Esophagus muscularis mucosa (tissue), 4 donors: Measurements from ENCODE around the gene PSPC1. TPM values are rescaled to one million over a fixed set of nuclear protein-coding genes. Genes with fewer than 3 reads are reported as not detected.
"Not testable (repeated sequence)": the region's sequence is repeated elsewhere in the genome, so short reads cannot be mapped to it uniquely, and the experiment has no call there.

ENCODE experiments used
- DNase-seq: peaks from one replicate; pipeline ENCODE4 v3.0.0-alpha.2; 2017; ENCODE audit errors: extremely low spot score
- H3K27ac ChIP-seq, 4 donors: fragments of 200-600 bp; sonication (generic); replicated peaks in 1 of 4; 1 replicate in 3 of 4; 2 replicates in 1 of 4; pipeline ENCODE4 v1.5.1; 2016 to 2019; ENCODE audit warnings: mild to moderate bottlenecking in 1 of 4
- H3K27me3 ChIP-seq, 4 donors: fragments of 200-600 bp; sonication (generic); one replicate each; pipeline versions ENCODE4 v1.5.1 to v1.6.0; 2016 to 2019
- H3K36me3 ChIP-seq, 4 donors: fragments of 200-600 bp; sonication (generic); one replicate each; pipeline ENCODE4 v1.5.1; 2016 to 2019
- H3K4me1 ChIP-seq, 4 donors: fragments of 200-600 bp; sonication (generic); one replicate each; pipeline ENCODE4 v1.5.1; 2016 to 2019
- H3K4me3 ChIP-seq, 4 donors: fragments of 200-600 bp; sonication (generic); 1 replicate in 2 of 4; 2 replicates in 2 of 4; pipeline ENCODE4 v1.5.1; 2016 to 2019; ENCODE audit warnings: mild to moderate bottlenecking in 4 of 4, moderate library complexity in 1 of 4
- H3K9me3 ChIP-seq, 4 donors: fragments of 200-600 bp; sonication (generic); 1 replicate in 3 of 4; 2 replicates in 1 of 4; pipeline ENCODE4 v1.5.1; 2016 to 2019
- CTCF ChIP-seq, 3 experiments: fragments of 200-600 bp in 2 of 3; fragments of 450-650 bp in 1 of 3; sonication (generic) in 2 of 3; IDR thresholded peaks; one replicate each; pipeline ENCODE4 v1.5.1; 2017 to 2019; ENCODE audit warnings: antibody characterized with exemption in 3 of 3, mild to moderate bottlenecking in 2 of 3, moderate library complexity in 1 of 3
- EP300 ChIP-seq: sonication (generic); formaldehyde crosslinking; IDR thresholded peaks from one replicate; pipeline ENCODE4 v1.6.1; 2017; ENCODE audit warnings: antibody characterized with exemption
- POLR2A ChIP-seq: fragments of 450-650 bp; IDR thresholded peaks from one replicate; pipeline ENCODE4 v1.6.1; 2017; ENCODE audit warnings: antibody characterized with exemption, moderate library complexity, mild to moderate bottlenecking, low read depth
- POLR2AphosphoS5 ChIP-seq, 2 donors: sonication (generic); formaldehyde crosslinking; IDR thresholded peaks; one replicate each; pipeline ENCODE4 v1.6.1; 2017; ENCODE audit warnings: antibody characterized with exemption in 2 of 2
- WGBS: methylation state at CpG from one replicate; pipeline ENCODE4 v1.1.5; 2018; 5-methylcytosine and 5-hydroxymethylcytosine counted together
- intact Hi-C: fragments of 100-400 bp; cut with DNase I; formaldehyde crosslinking; loops from one replicate; pipeline ENCODE4 v1.15.1; 2023
- total RNA-seq, 4 donors: library from RNA; depleted of rRNA; stranded (reverse); fragments of >200 nt; gene quantifications; one replicate each; pipeline versions ENCODE4 v1.1.0 to v1.2.1, GENCODE V29; 2016

PSPC1 gene
- total RNA-seq, 4 donors from 2014 or later = 35.0 to 53.8 (median 48.4) TPM

- peaks cover 0 to 4% (median 0%) of the 10 kb centered on the region in 4 donors for H3K4me1 ChIP-seq
- WGBS = 86% methylated on average over 1 of the region's 1 CpG
- H3K27ac ChIP-seq = no peak overlapping the region
- no peaks in the 10 kb centered on the region for H3K9me3 ChIP-seq
- peaks cover 0 to 10% (median 7%) of the 10 kb centered on the region in 4 donors for H3K36me3 ChIP-seq
- H3K4me3 ChIP-seq = no peak overlapping the region
- TF ChIP-seq CTCF (IDR thresholded peaks at IDR 0.05) (no peak), EP300 (no peak), POLR2AphosphoS5 (IDR thresholded peaks at IDR 0.05) (no peak), POLR2A (no peak)
- H3K27me3 ChIP-seq = no peaks in the 10 kb centered on the region
- intact Hi-C loops = no loop called here
- no peak for DNase-seq
Observed at GRCh38 chr13:19695428-19695827, 87.3 kb downstream of the PSPC1 start.

- WGBS = 95% methylated on average over 8 of the region's 8 CpGs
- H3K36me3 ChIP-seq = peaks cover 0 to 10% (median 7%) of the 10 kb centered on the region in 4 donors
- intact Hi-C loops, H3K4me1 ChIP-seq, H3K9me3 ChIP-seq, DNase-seq, H3K27ac ChIP-seq, H3K4me3 ChIP-seq, H3K27me3 ChIP-seq: not testable (repeated sequence)
Observed at GRCh38 chr13:19691447-19691846, 91.3 kb downstream of the PSPC1 start.

DNA sequence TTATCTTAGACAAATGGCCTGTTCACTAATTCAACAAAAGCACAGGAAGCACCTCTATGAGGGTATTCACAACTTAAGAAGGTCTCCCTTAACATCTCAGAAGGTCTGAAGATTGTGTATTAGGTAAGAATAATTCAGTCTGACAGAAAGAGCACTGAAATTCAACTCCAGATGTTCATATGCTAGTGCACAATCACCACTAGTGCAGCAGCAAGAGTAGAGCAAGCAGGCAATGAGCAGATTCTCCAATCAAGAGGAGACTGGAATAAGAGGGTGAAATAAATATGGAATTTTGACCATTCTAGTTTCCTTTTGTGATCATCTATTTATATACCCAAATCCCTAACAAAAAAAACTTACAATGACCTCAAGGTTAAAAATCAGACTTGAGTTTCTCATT, 97.3 kb downstream of the PSPC1 start:
- Histone ChIP-seq H3K4me1 (peaks cover 0 to 4% (median 2%) of the 10 kb centered on the region in 4 donors), H3K9me3 (no peaks in the 10 kb centered on the region), H3K4me3 (no peak overlapping the region), H3K27ac (no peak overlapping the region), H3K36me3 (no peaks in the 10 kb centered on the region), H3K27me3 (no peaks in the 10 kb centered on the region)
- intact Hi-C loops = no loop called here
- no peak for DNase-seq
- TF ChIP-seq CTCF (IDR thresholded peaks at IDR 0.05) (no peak), POLR2A (no peak), EP300 (no peak), POLR2AphosphoS5 (IDR thresholded peaks at IDR 0.05) (no peak)

GRCh38 chr13:19685034-19685433, 97.7 kb downstream of the PSPC1 start:
- Histone ChIP-seq H3K4me1 (peaks cover 0 to 4% (median 2%) of the 10 kb centered on the region in 4 donors), H3K27me3 (no peaks in the 10 kb centered on the region), H3K36me3 (no peaks in the 10 kb centered on the region), H3K27ac (no peak overlapping the region), H3K4me3 (no peak overlapping the region), H3K9me3 (no peaks in the 10 kb centered on the region)
- no peak for TF ChIP-seq CTCF (IDR thresholded peaks at IDR 0.05)
- TF ChIP-seq EP300 = no peak
- TF ChIP-seq POLR2AphosphoS5 (IDR thresholded peaks at IDR 0.05) = no peak
- no peak for TF ChIP-seq POLR2A
- 78% methylated on average over 5 of the region's 5 CpGs for WGBS
- no peak for DNase-seq
- intact Hi-C loops = no loop called here

GRCh38 chr13:19681517-19681916, 101.2 kb downstream of the PSPC1 start:
- TF ChIP-seq CTCF (IDR thresholded peaks at IDR 0.05) = no peak
- no peak overlapping the region for H3K27ac ChIP-seq
- H3K9me3 ChIP-seq = no peaks in the 10 kb centered on the region
- H3K4me1 ChIP-seq = peaks cover 0 to 4% (median 2%) of the 10 kb centered on the region in 4 donors
- intact Hi-C loops = no loop called here
- DNase-seq = no peak
- H3K36me3 ChIP-seq = peaks cover 0 to 15% (median 2%) of the 10 kb centered on the region in 4 donors
- 69% methylated on average over 2 of the region's 2 CpGs for WGBS
- H3K4me3 ChIP-seq = no peak overlapping the region
- no peaks in the 10 kb centered on the region for H3K27me3 ChIP-seq
